ENCODE results near the gene CHST1.

The CHST1 gene

GRCh38 chr11:45665206-45665932 lies at the start of gene CHST1:
TSS of gene CHST1 (minus strand) at chr11:45665622. CDS start at chr11:45650923, 14,699 bp downstream.
- in situ Hi-C loops (cut with MboI; ENCODE audit: low sequenced_read_pairs, unreplicated experiment) = no loop called here
- no peak for DNase-seq (ENCODE audit: low spot score)
- TF ChIP-seq, protein P1, sequence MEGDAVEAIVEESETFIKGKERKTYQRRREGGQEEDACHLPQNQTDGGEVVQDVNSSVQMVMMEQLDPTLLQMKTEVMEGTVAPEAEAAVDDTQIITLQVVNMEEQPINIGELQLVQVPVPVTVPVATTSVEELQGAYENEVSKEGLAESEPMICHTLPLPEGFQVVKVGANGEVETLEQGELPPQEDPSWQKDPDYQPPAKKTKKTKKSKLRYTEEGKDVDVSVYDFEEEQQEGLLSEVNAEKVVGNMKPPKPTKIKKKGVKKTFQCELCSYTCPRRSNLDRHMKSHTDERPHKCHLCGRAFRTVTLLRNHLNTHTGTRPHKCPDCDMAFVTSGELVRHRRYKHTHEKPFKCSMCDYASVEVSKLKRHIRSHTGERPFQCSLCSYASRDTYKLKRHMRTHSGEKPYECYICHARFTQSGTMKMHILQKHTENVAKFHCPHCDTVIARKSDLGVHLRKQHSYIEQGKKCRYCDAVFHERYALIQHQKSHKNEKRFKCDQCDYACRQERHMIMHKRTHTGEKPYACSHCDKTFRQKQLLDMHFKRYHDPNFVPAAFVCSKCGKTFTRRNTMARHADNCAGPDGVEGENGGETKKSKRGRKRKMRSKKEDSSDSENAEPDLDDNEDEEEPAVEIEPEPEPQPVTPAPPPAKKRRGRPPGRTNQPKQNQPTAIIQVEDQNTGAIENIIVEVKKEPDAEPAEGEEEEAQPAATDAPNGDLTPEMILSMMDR (IDR thresholded peaks at IDR 0.05; ENCODE audit: borderline replicate concordance, control extremely low read depth, extremely low read depth, insufficient read depth, missing control alignments) = no peak

GRCh38 chr11:45713573-45713972 lies 48.2 kb upstream of the CHST1 start:
- no peak for DNase-seq (ENCODE audit: low spot score)
- TF ChIP-seq, protein P1 (IDR thresholded peaks at IDR 0.05; ENCODE audit: borderline replicate concordance, control extremely low read depth, extremely low read depth, insufficient read depth, missing control alignments) = no peak
- in situ Hi-C loops (cut with MboI; ENCODE audit: low sequenced_read_pairs, unreplicated experiment) = no loop called here

DNA sequence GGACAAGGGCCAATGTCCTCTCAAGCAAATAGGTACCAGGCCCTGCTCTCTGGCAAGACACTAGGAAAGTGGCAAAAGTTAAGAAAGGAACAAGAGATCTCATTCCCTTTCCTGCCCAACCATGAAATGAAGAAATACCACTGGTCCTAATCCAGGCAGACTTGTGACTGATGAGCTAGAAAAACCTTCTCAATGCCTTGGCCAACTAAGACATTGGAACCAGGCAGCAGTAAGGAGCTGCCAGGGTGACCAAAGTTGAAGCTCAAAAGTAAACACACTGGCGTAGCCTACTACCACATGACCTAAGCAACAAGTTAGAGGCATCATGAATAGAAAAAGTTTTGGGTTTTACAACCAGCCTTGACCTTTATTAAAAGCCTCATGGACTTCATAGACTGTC lies 45.1 kb upstream of the CHST1 start:
- no peak for DNase-seq (ENCODE audit: low spot score)
- TF ChIP-seq, protein P1 (IDR thresholded peaks at IDR 0.05; ENCODE audit: borderline replicate concordance, control extremely low read depth, extremely low read depth, insufficient read depth, missing control alignments) = no peak
- in situ Hi-C loops (cut with MboI; ENCODE audit: low sequenced_read_pairs, unreplicated experiment) = no loop called here

GRCh38 chr11:45708887-45709663 lies 43.7 kb upstream of the CHST1 start:
- TF ChIP-seq, protein P1 (IDR thresholded peaks at IDR 0.05; ENCODE audit: borderline replicate concordance, control extremely low read depth, extremely low read depth, insufficient read depth, missing control alignments) = no peak
- DNase-seq (ENCODE audit: low spot score) = no peak
- in situ Hi-C loops (cut with MboI; ENCODE audit: low sequenced_read_pairs, unreplicated experiment) = no loop called here

DNA sequence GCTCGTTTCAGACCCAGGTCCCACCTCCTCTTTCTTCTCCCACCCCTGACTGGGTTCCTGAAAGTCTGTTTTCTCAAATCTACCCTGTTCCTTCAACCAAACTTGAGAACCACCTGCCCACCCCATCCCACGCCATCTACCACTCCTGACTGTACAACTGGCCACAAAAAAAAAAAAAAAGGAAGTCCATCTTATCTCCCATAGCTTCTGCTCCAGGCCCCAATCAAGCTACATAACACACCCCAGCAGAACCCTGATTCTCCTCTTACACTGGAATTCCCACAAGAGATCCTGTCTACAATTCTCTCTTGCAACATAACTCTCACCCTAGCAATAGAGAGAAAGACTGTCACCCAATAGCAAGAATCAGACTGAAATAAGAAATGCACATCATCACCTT lies 39.2 kb upstream of the CHST1 start:
- TF ChIP-seq, protein P1 (IDR thresholded peaks at IDR 0.05; ENCODE audit: borderline replicate concordance, control extremely low read depth, extremely low read depth, insufficient read depth, missing control alignments) = no peak
- no peak for DNase-seq (ENCODE audit: low spot score)
- in situ Hi-C loops (cut with MboI; ENCODE audit: low sequenced_read_pairs, unreplicated experiment) = no loop called here

DNA sequence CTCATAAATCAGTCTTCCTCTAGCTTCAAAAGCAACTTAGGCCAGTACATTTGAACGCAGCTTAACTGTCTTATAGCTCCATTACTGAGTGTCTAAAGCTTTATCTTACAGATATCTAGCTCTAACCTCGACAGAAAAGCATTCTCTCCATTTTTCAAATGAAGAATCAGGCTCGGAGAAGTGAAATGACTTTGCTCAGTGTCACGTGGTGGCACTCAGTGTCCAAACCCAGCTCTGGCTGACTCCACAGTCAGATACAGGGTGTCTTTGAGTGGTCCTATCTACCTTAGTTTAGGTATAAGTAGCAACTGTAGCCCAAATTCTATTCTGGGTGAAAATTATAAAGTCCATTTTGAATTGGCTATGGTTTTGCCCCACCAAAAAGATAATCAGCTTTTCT lies 38.7 kb upstream of the CHST1 start:
- in situ Hi-C loops (cut with MboI; ENCODE audit: low sequenced_read_pairs, unreplicated experiment) = no loop called here
- TF ChIP-seq, protein P1 (IDR thresholded peaks at IDR 0.05; ENCODE audit: borderline replicate concordance, control extremely low read depth, extremely low read depth, insufficient read depth, missing control alignments) = no peak
- DNase-seq (ENCODE audit: low spot score) = no peak
